AG04449 (cell line): ENCODE data around the gene FAM25A.
"Not testable (repeated sequence)": the region's sequence is repeated elsewhere in the genome, so short reads cannot be mapped to it uniquely, and the experiment has no call there.

Experiments
- CTCF ChIA-PET: fragments of 350-600 bp; formaldehyde crosslinking; extraction: SDS; loops from one replicate; lab custom pipeline; 2021; ENCODE audit warnings: antibody characterized with exemption; lab: Yijun Ruan, JAX
- POLR2A ChIA-PET: fragments of 400-600, 350-600 bp; formaldehyde crosslinking; extraction: SDS; loops from one replicate; lab custom pipeline; 2020; ENCODE audit warnings: antibody characterized with exemption, inconsistent platforms; lab: Yijun Ruan, JAX
- DNase-seq: peaks from one replicate; pipeline ENCODE4 v3.0.0-alpha.2; 2010; ENCODE audit warnings: low read depth, low spot score
- H3K4me3 ChIP-seq: 2 replicates; pipeline ENCODE4 v1.5.1; 2011; ENCODE audit warnings: low read depth, mild to moderate bottlenecking, control low read depth, low read length
- CTCF ChIP-seq: IDR thresholded peaks from one replicate; pipeline ENCODE4 v1.5.1; 2011; ENCODE audit warnings: mild to moderate bottlenecking, moderate library complexity, low read length, control low read depth, inconsistent platforms; ENCODE audit not compliant: insufficient read depth; ENCODE audit errors: missing control alignments

The FAM25A gene

GRCh38 chr10:87020056-87020455, at the start of gene FAM25A:
FAM25A (plus strand) TSS chr10:87020294; CDS start chr10:87020325, 31 bp downstream.
- DNase-seq, CTCF ChIA-PET, POLR2A ChIA-PET, H3K4me3 ChIP-seq: not testable (repeated sequence)

- DNase-seq: no peak
- ChIA-PET POLR2A (interaction anchor here (0.8 to 1.3 kb wide), 3 partner anchors 10 to 16 kb away, joined by 3 to 4 read pairs (median 4); no protein-coding TSS in a partner anchor), CTCF (interaction anchor here (6.7 kb wide), 1 partner anchor 12 kb away, joined by 79 read pairs; the partner anchor contains the start of genes MMRN2 and SNCG)
- TF ChIP-seq CTCF: no peak
- H3K4me3 ChIP-seq: peak overlapping the region; percentile 65
Observed at GRCh38 chr10:86970982-86971231, 49.2 kb upstream of the FAM25A start.

- ChIA-PET POLR2A (interaction anchor here (0.8 to 1.3 kb wide), 3 partner anchors 9 to 17 kb away, joined by 3 to 4 read pairs (median 4); no protein-coding TSS in a partner anchor), CTCF (interaction anchor here (6.7 kb wide), 1 partner anchor 13 kb away, joined by 79 read pairs; the partner anchor contains the start of genes MMRN2 and SNCG)
- H3K4me3 ChIP-seq: peak overlapping the region; percentile 65
- DNase-seq: no peak
- TF ChIP-seq CTCF: peak; percentile 3
Observed at GRCh38 chr10:86971232-86971991, 48.7 kb upstream of the FAM25A start.

GRCh38 chr10:86972613-86973380, 47.3 kb upstream of the FAM25A start:
- POLR2A ChIA-PET: no interaction called here
- no peak for TF ChIP-seq CTCF
- H3K4me3 ChIP-seq: no peak overlapping the region
- CTCF ChIA-PET: no interaction called here
- DNase-seq: no peak

GRCh38 chr10:86974484-86974883, 45.6 kb upstream of the FAM25A start:
- TF ChIP-seq CTCF: no peak
- ChIA-PET CTCF (interaction anchor here (0.7 kb wide), 1 partner anchor 28 kb away, joined by 3 read pairs; no protein-coding TSS in a partner anchor), POLR2A (no interaction called here)
- DNase-seq: no peak
- no peak overlapping the region for H3K4me3 ChIP-seq

DNA sequence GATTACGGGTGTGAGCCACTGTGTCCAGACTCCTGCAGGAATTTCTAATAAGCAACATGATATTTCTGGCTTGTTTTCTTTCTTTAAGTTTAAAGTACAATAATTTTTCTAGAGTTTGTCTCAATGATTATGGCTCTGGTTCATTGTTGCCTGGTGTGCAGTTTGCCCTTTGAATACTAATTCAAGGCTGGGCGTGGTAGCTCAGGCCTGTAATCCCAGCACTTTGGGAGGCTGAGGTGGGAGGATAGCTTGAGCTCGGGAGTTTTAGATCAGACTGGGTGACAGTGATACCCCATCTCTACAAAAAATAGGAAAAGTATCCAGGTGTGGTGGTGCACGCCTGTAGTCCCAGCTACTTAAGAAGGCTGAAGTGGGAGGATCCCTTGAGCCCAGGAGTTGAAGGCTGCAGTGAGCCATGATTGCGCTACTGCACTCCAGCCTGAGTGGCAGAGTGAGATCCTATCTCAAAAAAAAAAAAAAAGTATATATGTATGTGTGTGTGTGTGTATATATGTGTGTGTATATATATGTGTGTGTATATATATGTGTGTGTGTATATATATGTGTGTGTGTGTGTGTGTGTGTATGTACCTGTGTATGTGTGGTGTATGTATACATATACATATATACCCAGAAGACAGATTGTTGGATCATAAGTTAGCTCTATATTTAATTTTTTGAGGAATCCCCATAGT, 43.6 kb upstream of the FAM25A start:
- no peak for DNase-seq
- TF ChIP-seq CTCF: no peak
- ChIA-PET CTCF (interaction anchor here (1.5 kb wide), 1 partner anchor 22 kb away, joined by 3 read pairs; no protein-coding TSS in a partner anchor), POLR2A (no interaction called here)
- no peak overlapping the region for H3K4me3 ChIP-seq

GRCh38 chr10:86978457-86978856, 41.6 kb upstream of the FAM25A start:
- not testable (repeated sequence) for H3K4me3 ChIP-seq, DNase-seq
- ChIA-PET POLR2A (interaction anchor here (0.7 kb wide), 1 partner anchor 311 kb away, joined by 3 read pairs; no protein-coding TSS in a partner anchor), CTCF (interaction anchor here (1.0 kb wide), 1 partner anchor 12 kb away, joined by 3 read pairs; no protein-coding TSS in a partner anchor)
